Neural progenitor cell (in vitro differentiated cells): Measurements from ENCODE around the gene NUDT7.

ENCODE experiments used
- CTCF ChIP-seq: fragments of 200-600 bp; sonication (generic); IDR thresholded peaks from 2 replicates; pipeline ENCODE4 v1.5.1; 2017; ENCODE audit warnings: antibody characterized with exemption, mild to moderate bottlenecking
- EZH2 ChIP-seq: fragments of 200-600 bp; sonication (generic); IDR thresholded peaks from 2 replicates; pipeline ENCODE4 v1.6.1; 2017; ENCODE audit warnings: antibody characterized with exemption, mild to moderate bottlenecking, moderate library complexity
- EZH2phosphoT487 ChIP-seq: fragments of 200-600 bp; sonication (generic); IDR thresholded peaks from 2 replicates; pipeline ENCODE4 v1.6.1; 2017; ENCODE audit warnings: antibody characterized with exemption

GRCh38 chr16:77762262-77762661 lies 39.9 kb downstream of the NUDT7 start:
- TF ChIP-seq CTCF (no peak), EZH2 (no peak), EZH2phosphoT487 (no peak)
